C4-2B (cell line): ENCODE data around the gene ABHD2.

Source experiments
- CTCF ChIP-seq: fragments of 450-650 bp; conservative IDR thresholded peaks from 2 replicates; pipeline ENCODE4 v1.5.1; 2017; ENCODE audit warnings: mild to moderate bottlenecking
- ZFX ChIP-seq: fragments of 450-650 bp; IDR thresholded peaks from 2 replicates; pipeline ENCODE4 v1.6.1; 2017

GRCh38 chr15:89125088-89125826 is 37.0 kb downstream of the ABHD2 start:
- TF ChIP-seq CTCF (no peak), ZFX (no peak)
